Esophagus squamous epithelium (tissue), 5 donors: ENCODE measurements around the gene TRIM24. TPM values are rescaled to one million over a fixed set of nuclear protein-coding genes. Genes with fewer than 3 reads are reported as not detected.
"Not testable (repeated sequence)": the region's sequence is repeated elsewhere in the genome, so short reads cannot be mapped to it uniquely, and the experiment has no call there.

Source experiments
- DNase-seq: peaks from one replicate; lab custom pipeline; 2025; lab: John Stamatoyannopoulos, UW
- H3K27ac ChIP-seq, 4 donors: fragments of 200-600 bp; sonication (generic); one replicate each; pipeline ENCODE4 v1.5.1; 2016 to 2019; ENCODE audit warnings: mild to moderate bottlenecking in 1 of 4
- H3K27me3 ChIP-seq, 4 donors: fragments of 200-600 bp; sonication (generic); 1 replicate in 3 of 4; 2 replicates in 1 of 4; pipeline versions ENCODE4 v1.5.1 to v1.6.0; 2017 to 2021; ENCODE audit warnings: antibody characterized with exemption in 1 of 4
- H3K36me3 ChIP-seq, 3 donors: fragments of 200-600 bp; sonication (generic); one replicate each; pipeline ENCODE4 v1.5.1; 2016 to 2019
- H3K4me1 ChIP-seq, 3 donors: fragments of 200-600 bp; sonication (generic); one replicate each; pipeline ENCODE4 v1.5.1; 2017 to 2019
- H3K4me3 ChIP-seq, 4 donors: fragments of 200-600 bp; sonication (generic); 1 replicate in 3 of 4; 2 replicates in 1 of 4; pipeline ENCODE4 v1.5.1; 2016 to 2019; ENCODE audit warnings: mild to moderate bottlenecking in 2 of 4, moderate library complexity in 1 of 4
- H3K9me3 ChIP-seq, 3 donors: fragments of 200-600 bp; sonication (generic); one replicate each; pipeline ENCODE4 v1.5.1; 2016 to 2019
- CTCF ChIP-seq, 6 experiments: fragments of 450-650 bp in 4 of 6; fragments of 200-600 bp in 2 of 6; sonication (generic) in 2 of 6; IDR thresholded peaks; one replicate each; pipeline ENCODE4 v1.5.1; 2016 to 2019; ENCODE audit warnings: antibody characterized with exemption in 6 of 6, mild to moderate bottlenecking in 4 of 6, moderate library complexity in 4 of 6
- POLR2A ChIP-seq, 4 donors: fragments of 450-650 bp; IDR thresholded peaks; one replicate each; pipeline ENCODE4 v1.6.1; 2017; ENCODE audit warnings: antibody characterized with exemption in 4 of 4, mild to moderate bottlenecking in 4 of 4, moderate library complexity in 3 of 4
- WGBS, 2 donors: methylation state at CpG; one replicate each; pipeline ENCODE4 v1.1.5; 2018; 5-methylcytosine and 5-hydroxymethylcytosine counted together
- intact Hi-C: fragments of 100-400 bp; cut with DNase I; formaldehyde crosslinking; loops from one replicate; pipeline ENCODE4 v1.15.0; 2022
- total RNA-seq, 4 donors: library from RNA; depleted of rRNA; stranded (reverse); fragments of >200 nt; gene quantifications; one replicate each; pipeline ENCODE4 v1.1.0, GENCODE V29; 2016
- donor health status: DM: yes; HTN: yes; CAD: no.

TRIM24 gene
- total RNA-seq, 4 donors from 2014 or later = 8.3 to 17.5 (median 15.0) TPM

GRCh38 chr7:138525757-138526156 is 65.7 kb downstream of the TRIM24 start:
- Histone ChIP-seq H3K4me1 (no peaks in the 10 kb centered on the region), H3K4me3 (no peak overlapping the region), H3K27ac (no peak overlapping the region), H3K27me3 (no peaks in the 10 kb centered on the region), H3K36me3 (peaks cover 7 to 91% (median 8%) of the 10 kb centered on the region in 3 donors), H3K9me3 (peaks cover 0 to 36% (median 26%) of the 10 kb centered on the region in 3 donors)
- TF ChIP-seq CTCF (IDR thresholded peaks at IDR 0.05) (no peak), POLR2A (IDR thresholded peaks at IDR 0.05) (no peak)
- no peak for DNase-seq
- 96% methylated on average over 3 of the region's 3 CpGs for WGBS, 2 donors
- intact Hi-C loops = no loop called here

- Histone ChIP-seq H3K9me3 (peaks cover 0 to 43% (median 31%) of the 10 kb centered on the region in 3 donors), H3K4me3 (no peak overlapping the region), H3K27ac (no peak overlapping the region), H3K27me3 (no peaks in the 10 kb centered on the region), H3K36me3 (peaks cover 0 to 82% (median 7%) of the 10 kb centered on the region in 3 donors), H3K4me1 (no peaks in the 10 kb centered on the region)
- TF ChIP-seq POLR2A (IDR thresholded peaks at IDR 0.05) (no peak), CTCF (IDR thresholded peaks at IDR 0.05) (no peak)
- intact Hi-C loops = no loop called here
- DNase-seq = no peak
- 80 to 85% methylated on average over 5 of the region's 5 CpGs for WGBS, 2 donors
Measured at GRCh38 chr7:138527746-138528223, 67.7 kb downstream of the TRIM24 start.

- DNase-seq, H3K4me3 ChIP-seq, H3K4me1 ChIP-seq, H3K27ac ChIP-seq, H3K27me3 ChIP-seq, H3K9me3 ChIP-seq, intact Hi-C loops: not testable (repeated sequence)
- 94 to 96% methylated on average over 9 to 14 of the region's 20 CpGs for WGBS, 2 donors
- peaks cover 0 to 74% (median 0%) of the 10 kb centered on the region in 3 donors for H3K36me3 ChIP-seq
Measured at GRCh38 chr7:138536833-138537232, 76.8 kb downstream of the TRIM24 start.

- Histone ChIP-seq H3K36me3 (peaks cover 0 to 89% (median 0%) of the 10 kb centered on the region in 3 donors), H3K27me3 (no peaks in the 10 kb centered on the region), H3K4me3 (no peak overlapping the region), H3K27ac (no peak overlapping the region), H3K9me3 (peaks cover 0 to 6% (median 0%) of the 10 kb centered on the region in 3 donors), H3K4me1 (no peaks in the 10 kb centered on the region)
- intact Hi-C loops = no loop called here
- no peak for DNase-seq
- TF ChIP-seq CTCF (IDR thresholded peaks at IDR 0.05) = no peak
- no peak for TF ChIP-seq POLR2A (IDR thresholded peaks at IDR 0.05)
- WGBS, 2 donors = 51 to 64% methylated on average over 2 of the region's 2 CpGs
Measured at GRCh38 chr7:138538518-138538917, 78.5 kb downstream of the TRIM24 start.

GRCh38 chr7:138538997-138539644 is 79.1 kb downstream of the TRIM24 start:
- intact Hi-C loops = no loop called here
- no peak for DNase-seq
- H3K36me3 ChIP-seq = peaks cover 0 to 95% (median 0%) of the 10 kb centered on the region in 3 donors

More at GRCh38 chr7:138538997-138539644, 79.1 kb downstream of the TRIM24 start:
- Histone ChIP-seq H3K9me3 (peaks cover 0 to 6% (median 0%) of the 10 kb centered on the region in 3 donors), H3K27ac (no peak overlapping the region), H3K4me1 (no peaks in the 10 kb centered on the region), H3K27me3 (no peaks in the 10 kb centered on the region), H3K4me3 (no peak overlapping the region)
- WGBS, 2 donors = 91 to 94% methylated on average over 2 of the region's 2 CpGs
- TF ChIP-seq POLR2A (IDR thresholded peaks at IDR 0.05) (no peak), CTCF (IDR thresholded peaks at IDR 0.05) (no peak)
